ENCODE measurements around the gene DUT. TPM values are rescaled to one million over a fixed set of nuclear protein-coding genes. Genes with fewer than 3 reads are reported as not detected.

DUT gene
- total RNA-seq, 2 donors from 2014 or later: 71.1 to 77.8 TPM

- intact Hi-C loops (cut with DNase I): no loop called here
- Histone ChIP-seq H3K4me3 (no peak overlapping the region), H3K27ac (no peak overlapping the region), H3K36me3 (replicated peaks in 1 of 2; ENCODE audit: insufficient read depth in 1 of 2, low read depth in 2 of 2) (peaks cover 0 to 3% of the 10 kb centered on the region in 2 donors), H3K9me3 (no peaks in the 10 kb centered on the region), H3K27me3 (no peaks in the 10 kb centered on the region), H3K4me1 (no peaks in the 10 kb centered on the region)
- no peak for DNase-seq
- ATAC-seq: no peak
- TF ChIP-seq POLR2A (IDR thresholded peaks at IDR 0.05) (no peak), CTCF (IDR thresholded peaks at IDR 0.05) (no peak)
- 85 to 94% methylated on average over 4 of the region's 4 CpGs for WGBS, 2 donors
These were observed 8.9 kb downstream of the DUT start for GRCh38 chr15:48340111-48340510.

GRCh38 chr15:48343865-48344264 lies 12.6 kb downstream of the DUT start:
- DNase-seq (no peak), ATAC-seq (no peak)
- no peaks in the 10 kb centered on the region for H3K4me1 ChIP-seq
- 84 to 88% methylated on average over 6 of the region's 6 CpGs for WGBS, 2 donors
- intact Hi-C loops (cut with DNase I): no loop called here
- H3K36me3 ChIP-seq (replicated peaks in 1 of 2; ENCODE audit: insufficient read depth in 1 of 2, low read depth in 2 of 2): no peaks in the 10 kb centered on the region
- H3K4me3 ChIP-seq: no peak overlapping the region
- H3K9me3 ChIP-seq: no peaks in the 10 kb centered on the region
- H3K27ac ChIP-seq: no peak overlapping the region
- TF ChIP-seq POLR2A (IDR thresholded peaks at IDR 0.05) (no peak), CTCF (IDR thresholded peaks at IDR 0.05) (no peak)
- no peaks in the 10 kb centered on the region for H3K27me3 ChIP-seq

- Histone ChIP-seq H3K27ac (no peak overlapping the region), H3K27me3 (no peaks in the 10 kb centered on the region), H3K4me1 (no peaks in the 10 kb centered on the region), H3K4me3 (no peak overlapping the region), H3K9me3 (no peaks in the 10 kb centered on the region), H3K36me3 (replicated peaks in 1 of 2; ENCODE audit: insufficient read depth in 1 of 2, low read depth in 2 of 2) (no peaks in the 10 kb centered on the region)
- TF ChIP-seq CTCF (IDR thresholded peaks at IDR 0.05) (no peak), POLR2A (IDR thresholded peaks at IDR 0.05) (no peak)
- intact Hi-C loops (cut with DNase I): no loop called here
- DNase-seq: no peak
- no peak for ATAC-seq
These were observed 14.3 kb downstream of the DUT start for GRCh38 chr15:48345516-48345915.

GRCh38 chr15:48352474-48353072 lies 21.3 kb downstream of the DUT start:
- H3K9me3 ChIP-seq: no peaks in the 10 kb centered on the region
- DNase-seq (peak; percentile 56 to 73 (median 66)), ATAC-seq (peak; percentile 70)
- H3K27me3 ChIP-seq: no peaks in the 10 kb centered on the region
- no peaks in the 10 kb centered on the region for H3K4me1 ChIP-seq
- WGBS, 2 donors: 5 to 6% methylated on average over 6 of the region's 6 CpGs
- no peaks in the 10 kb centered on the region for H3K36me3 ChIP-seq (replicated peaks in 1 of 2; ENCODE audit: insufficient read depth in 1 of 2, low read depth in 2 of 2)
- no peak overlapping the region for H3K4me3 ChIP-seq
- H3K27ac ChIP-seq: no peak overlapping the region
- intact Hi-C loops (cut with DNase I): no loop called here
- TF ChIP-seq POLR2A (IDR thresholded peaks at IDR 0.05): no peak
- TF ChIP-seq CTCF (IDR thresholded peaks at IDR 0.05): peak; percentile 63 to 88 (median 71)

- H3K4me1 ChIP-seq: no peaks in the 10 kb centered on the region
- WGBS, 2 donors: 30 to 31% methylated on average over 9 of the region's 9 CpGs
- intact Hi-C loops (cut with DNase I): no loop called here
- H3K36me3 ChIP-seq (replicated peaks in 1 of 2; ENCODE audit: insufficient read depth in 1 of 2, low read depth in 2 of 2): no peaks in the 10 kb centered on the region
- no peak for DNase-seq
- H3K4me3 ChIP-seq: no peak overlapping the region
- no peak for ATAC-seq
- no peaks in the 10 kb centered on the region for H3K27me3 ChIP-seq
- no peaks in the 10 kb centered on the region for H3K9me3 ChIP-seq
- no peak for TF ChIP-seq POLR2A (IDR thresholded peaks at IDR 0.05)
- no peak overlapping the region for H3K27ac ChIP-seq
These were observed 23.6 kb downstream of the DUT start for GRCh38 chr15:48354694-48355303.

Measured in body of pancreas (tissue), 4 donors.